K562 (cell line): ENCODE data around the gene UMODL1. TPM values are rescaled to one million over a fixed set of nuclear protein-coding genes. Genes with fewer than 3 reads are reported as not detected.

ENCODE experiments used
- ATAC-seq: fragments of 200-7000 bp; cut with Tn5 transposase; 3 replicates; pipeline ENCODE4 v1.9.1; 2020; ENCODE audit warnings: moderate library complexity
- BruUV-seq: library from RNA; stranded (reverse); fragments of 400-500 nt; replicated peaks from 2 replicates; lab custom pipeline; 2021; lab: Mats Ljungman, UMichigan
- CTCF ChIA-PET: fragments of 300-600 bp; formaldehyde crosslinking; extraction: SDS; loops from one replicate; lab custom pipeline; 2021; ENCODE audit warnings: low intra/inter-chr PET ratio; lab: Yijun Ruan, JAX
- POLR2A ChIA-PET: fragments of 300-600, 350-650 bp; sonication (Branson Sonifier 250); formaldehyde crosslinking; extraction: SDS; loops from one replicate; lab custom pipeline; 2021; ENCODE audit warnings: antibody characterized with exemption, inconsistent platforms; lab: Yijun Ruan, JAX
- DNase-seq, 4 experiments: peaks; one replicate each; pipeline versions ENCODE4 v3.0.0 to v3.0.0-alpha.2; 2011 to 2018; ENCODE audit warnings: low spot score in 3 of 4, mixed read lengths in 3 of 4; ENCODE audit errors: extremely low read depth in 1 of 4
- FAIRE-seq: peaks from 2 replicates; lab custom pipeline; 2011; peaks lifted over from hg19 to GRCh38; lab: Jason Lieb, UNC
- H2AFZ ChIP-seq: 2 replicates; pipeline ENCODE4 v1.6.0; 2011; ENCODE audit warnings: low read depth, low read length, control low read depth, inconsistent platforms
- H3K27ac ChIP-seq: fragments of 200-600 bp; 3 replicates; pipeline ENCODE4 v1.8.0; 2011; ENCODE audit warnings: low read depth, mild to moderate bottlenecking, control low read depth, inconsistent platforms, low read length, moderate library complexity, mixed read lengths; ENCODE audit errors: extremely low read depth
- H3K27me3 ChIP-seq, 2 experiments: fragments of 300-600 bp in 1 of 2; 2 replicates in 1 of 2; 3 replicates in 1 of 2; pipeline versions ENCODE4 v1.6.0 to v1.8.0; 2011; ENCODE audit warnings: inconsistent platforms in 2 of 2, low read length in 2 of 2, mild to moderate bottlenecking in 1 of 2, mixed read lengths in 1 of 2, moderate library complexity in 1 of 2; ENCODE audit not compliant: control insufficient read depth in 2 of 2, insufficient read depth in 2 of 2
- H3K36me3 ChIP-seq: fragments of 300-600 bp; 3 replicates; pipeline ENCODE4 v1.8.0; 2011; ENCODE audit warnings: mild to moderate bottlenecking, low read length, inconsistent platforms; ENCODE audit not compliant: control insufficient read depth, insufficient read depth
- H3K4me1 ChIP-seq, 2 experiments: fragments of 200-600 bp in 1 of 2; replicated peaks in 1 of 2; 2 replicates in 1 of 2; 3 replicates in 1 of 2; pipeline versions ENCODE4 v1.5.1 to v1.8.0; 2011; ENCODE audit warnings: inconsistent platforms in 2 of 2, low read length in 2 of 2, mild to moderate bottlenecking in 1 of 2, mixed read lengths in 1 of 2, moderate library complexity in 1 of 2; ENCODE audit not compliant: control insufficient read depth in 2 of 2, insufficient read depth in 2 of 2
- H3K4me2 ChIP-seq: 2 replicates; pipeline ENCODE4 v1.6.1; 2011; ENCODE audit warnings: low read length, control low read depth, inconsistent platforms, mixed read lengths; ENCODE audit not compliant: insufficient read depth
- H3K4me3 ChIP-seq: fragments of 200-600 bp; sonication (generic), shearing (Covaris generic); 2 replicates; pipeline ENCODE4 v1.5.1; 2016; ENCODE audit warnings: control low read depth, inconsistent platforms
- H3K79me2 ChIP-seq: fragments of 200-600 bp; 3 replicates; pipeline ENCODE4 v1.8.0; 2011; ENCODE audit warnings: low read length, inconsistent platforms; ENCODE audit not compliant: control insufficient read depth, insufficient read depth
- H3K9ac ChIP-seq, 2 experiments: 2 replicates each; pipeline versions ENCODE4 v1.6.0 to v1.6.1; 2011; ENCODE audit warnings: low read depth in 2 of 2, low read length in 2 of 2, control low read depth in 1 of 2, inconsistent platforms in 1 of 2, mild to moderate bottlenecking in 1 of 2, mixed read lengths in 1 of 2; ENCODE audit not compliant: insufficient read depth in 1 of 2
- H3K9me1 ChIP-seq: one replicate; pipeline ENCODE4 v1.6.0; 2011; ENCODE audit warnings: inconsistent platforms, mild to moderate bottlenecking, low read length, moderate library complexity; ENCODE audit not compliant: control insufficient read depth, insufficient read depth
- H3K9me3 ChIP-seq: replicated peaks from 2 replicates; pipeline ENCODE4 v1.5.1; 2011; ENCODE audit warnings: low read depth, low read length, inconsistent platforms; ENCODE audit not compliant: control insufficient read depth, insufficient read depth
- H4K20me1 ChIP-seq: replicated peaks from 2 replicates; pipeline ENCODE4 v1.6.1; 2011; ENCODE audit warnings: low read length, inconsistent platforms, mixed read lengths; ENCODE audit not compliant: control insufficient read depth, insufficient read depth
- DDX20 ChIP-seq: fragments of 450-650 bp; IDR thresholded peaks from 2 replicates; pipeline ENCODE4 v1.6.1; 2016; ENCODE audit warnings: missing genetic modification characterization, low read depth, mild to moderate bottlenecking, missing compliant biosample characterization, moderate library complexity
- ETS2 ChIP-seq: IDR thresholded peaks from 2 replicates; pipeline ENCODE4 v1.6.1; 2016; ENCODE audit warnings: borderline replicate concordance, missing genetic modification characterization, mild to moderate bottlenecking, moderate library complexity, missing compliant biosample characterization; ENCODE audit not compliant: poor library complexity, severe bottlenecking
- FOXM1 ChIP-seq, 2 experiments: fragments of 450-650 bp in 1 of 2; sonication (generic) in 1 of 2; formaldehyde crosslinking in 1 of 2; IDR thresholded peaks; 2 replicates each; pipeline versions ENCODE4 v1.6.1 to v1.9.0; 2017 to 2022; ENCODE audit warnings: low read depth in 2 of 2, mild to moderate bottlenecking in 2 of 2, missing genetic modification reagents in 1 of 2, moderate library complexity in 1 of 2
- GTF2E2 ChIP-seq: fragments of 200-800 bp; sonication (Bioruptor generic); IDR thresholded peaks from 2 replicates; pipeline ENCODE4 v1.6.1; 2016; ENCODE audit warnings: missing genetic modification characterization, missing compliant biosample characterization
- IFI16 ChIP-seq: fragments of 250-450 bp; sonication (Bioruptor Pico); IDR thresholded peaks from 2 replicates; pipeline ENCODE4 v2.1.2; 2022; ENCODE audit warnings: mild to moderate bottlenecking, inconsistent platforms
- LCOR ChIP-seq: sonication (generic); formaldehyde crosslinking; IDR thresholded peaks from 2 replicates; pipeline ENCODE4 v1.8.0; 2022; ENCODE audit warnings: mild to moderate bottlenecking, missing genetic modification reagents
- MYC ChIP-seq, 2 experiments: fragments of 250-450 bp in 1 of 2; sonication (Bioruptor Pico) in 1 of 2; IDR thresholded peaks; 2 replicates each; pipeline versions ENCODE4 v1.5.1 to v1.6.1; 2012 to 2021; ENCODE audit warnings: low read depth in 2 of 2, borderline replicate concordance in 1 of 2, improper control_type of control experiment in 1 of 2, low read length in 1 of 2, mild to moderate bottlenecking in 1 of 2, moderate library complexity in 1 of 2
- RFX7 ChIP-seq: fragments of 250-450 bp; sonication (Bioruptor Pico); IDR thresholded peaks from 2 replicates; pipeline ENCODE4 v1.5.1; 2021; ENCODE audit warnings: mild to moderate bottlenecking
- SIN3B ChIP-seq: fragments of 450-650 bp; IDR thresholded peaks from 2 replicates; pipeline ENCODE4 v1.6.1; 2017; ENCODE audit warnings: low read depth, mild to moderate bottlenecking, moderate library complexity
- STAT5A ChIP-seq: IDR thresholded peaks from 2 replicates; pipeline ENCODE4 v1.6.1; 2012; ENCODE audit warnings: low read length, inconsistent platforms, borderline replicate concordance
- TAL1 ChIP-seq: fragments of 450-650 bp; IDR thresholded peaks from 2 replicates; pipeline ENCODE4 v1.6.1; 2016; ENCODE audit warnings: mild to moderate bottlenecking
- TEAD4 ChIP-seq, 2 experiments: sonication (generic) in 1 of 2; formaldehyde crosslinking in 1 of 2; IDR thresholded peaks; 2 replicates each; pipeline versions ENCODE4 v1.6.1 to v1.8.0; 2012 to 2022; ENCODE audit warnings: borderline replicate concordance in 1 of 2, inconsistent platforms in 1 of 2, low read length in 1 of 2, mild to moderate bottlenecking in 1 of 2, missing genetic modification reagents in 1 of 2
- TFAP4 ChIP-seq: sonication (generic); formaldehyde crosslinking; IDR thresholded peaks from 2 replicates; pipeline ENCODE4 v1.8.0; 2022; ENCODE audit warnings: missing genetic modification reagents, mild to moderate bottlenecking, moderate library complexity, borderline replicate concordance
- ZNF174 ChIP-seq: fragments of 250-450 bp; sonication (Bioruptor Pico); IDR thresholded peaks from 2 replicates; pipeline ENCODE4 v1.4.0; 2020; ENCODE audit warnings: mild to moderate bottlenecking
- ZNF282 ChIP-seq: sonication (generic); formaldehyde crosslinking; IDR thresholded peaks from 2 replicates; pipeline ENCODE4 v1.8.1; 2023; ENCODE audit warnings: missing genetic modification reagents
- ZNF316 ChIP-seq: fragments of 450-650 bp; IDR thresholded peaks from 2 replicates; pipeline ENCODE4 v1.6.1; 2016
- ZNF395 ChIP-seq: fragments of 200-800 bp; sonication (Bioruptor generic); IDR thresholded peaks from 2 replicates; pipeline ENCODE4 v1.6.1; 2017; ENCODE audit warnings: missing genetic modification characterization, missing compliant biosample characterization
- ZNF444 ChIP-seq: fragments of 250-450 bp; sonication (Bioruptor Pico); IDR thresholded peaks from 2 replicates; pipeline ENCODE4 v1.4.0; 2020; ENCODE audit warnings: mild to moderate bottlenecking, moderate library complexity
- ZNF717 ChIP-seq: fragments of 250-450 bp; sonication (Bioruptor Pico); IDR thresholded peaks from 2 replicates; pipeline ENCODE4 v1.5.0; 2021
- WGBS: fragments of 100-300 bp; shearing (Covaris generic); methylation state at CpG from one replicate; pipeline ENCODE4 v1.1.6; 2016; ENCODE audit warnings: low coverage, mixed read lengths; ENCODE audit not compliant: insufficient coverage; ENCODE audit errors: missing lambda C conversion rate; 5-methylcytosine and 5-hydroxymethylcytosine counted together
- in situ Hi-C: fragments of 300-500 bp; cut with MboI; formaldehyde crosslinking; loops from 4 replicates; pipeline ENCODE4 v1.15.0; 2018; ENCODE audit warnings: inconsistent platforms, mixed read lengths
- intact Hi-C: fragments of 100-400 bp; cut with micrococcal nuclease; formaldehyde crosslinking; loops from 2 replicates; pipeline ENCODE4 v1.14.2; 2022
- polyA plus RNA-seq, 8 experiments: library from polyadenylated mRNA; depleted of rRNA in 4 of 8; stranded (reverse) in 5 of 8; unstranded in 3 of 8; fragments of >200 nt; fragmentation: Nextera tagmentation in 2 of 8; fragmentation: Illumina TruSeq in 1 of 8; extraction: Ambion mirVana in 2 of 8; extraction: Trizol in 1 of 8; gene quantifications; 2 replicates each; pipeline versions ENCODE4 v1.2.1 to v1.2.3, GENCODE V29; 2011 to 2014; ENCODE audit warnings: inconsistent platforms in 1 of 8, missing spikeins in 1 of 8
- total RNA-seq, 7 experiments: library from RNA; depleted of rRNA in 6 of 7; stranded (reverse); fragments of >200 nt in 6 of 7; fragmentation: Illumina TruSeq in 2 of 7; extraction: Trizol in 2 of 7; gene quantifications; 2 replicates each; pipeline versions ENCODE4 v1.2.1 to v1.2.3, GENCODE V29; 2011 to 2021; ENCODE audit warnings: low replicate concordance in 1 of 7

UMODL1 gene
- total and polyA plus RNA-seq, 9 of the 15 experiments (the other 6 are each of a cell fraction or from before 2014, with no cell fraction given) = not detected

- DNase-seq (no peak), ATAC-seq (no peak), FAIRE-seq (no peak)
- H4K20me1 ChIP-seq = peaks cover 15% of the 10 kb centered on the region
- H3K4me3 ChIP-seq = no peak overlapping the region
- peaks cover 79 to 89% of the 10 kb centered on the region in 2 experiments for H3K27me3 ChIP-seq
- H3K9me1 ChIP-seq = no peaks in the 10 kb centered on the region
- in situ Hi-C loops = no loop called here
- H2AFZ ChIP-seq = no peak overlapping the region
- CTCF ChIA-PET = no interaction called here
- H3K4me1 ChIP-seq = peaks cover 0 to under 1% of the 10 kb centered on the region in 2 experiments; a peak in 1 of 5 replicates
- no peaks in the 10 kb centered on the region for H3K79me2 ChIP-seq
- H3K4me2 ChIP-seq = no peak overlapping the region
- no TSS peak for BruUV-seq
- TF ChIP-seq ZNF282 (CRISPR knock-in tag) (no peak), GTF2E2 (tag) (no peak), ZNF316 (no peak), RFX7 (CRISPR knock-in tag) (no peak), ZNF395 (CRISPR knock-in tag) (no peak), ZNF444 (CRISPR knock-in tag) (no peak), FOXM1 (IDR thresholded peaks at IDR 0.05; ENCODE audit: low read depth) (no peak), FOXM1 (CRISPR knock-in tag; IDR thresholded peaks at IDR 0.05; ENCODE audit: low read depth) (no peak), DDX20 (tag) (no peak), ZNF717 (CRISPR knock-in tag) (no peak), IFI16 (CRISPR knock-in tag) (no peak), SIN3B (no peak), TEAD4 (IDR thresholded peaks at IDR 0.05; ENCODE audit: low read length) (no peak), TEAD4 (CRISPR knock-in tag; IDR thresholded peaks at IDR 0.05; ENCODE audit: borderline replicate concordance) (no peak), TAL1 (no peak), LCOR (CRISPR knock-in tag) (no peak), ETS2 (tag) (no peak), MYC (IDR thresholded peaks at IDR 0.05; ENCODE audit: low read depth, low read length) (no peak), MYC (CRISPR knock-in tag; IDR thresholded peaks at IDR 0.05; ENCODE audit: borderline replicate concordance, low read depth) (no peak), TFAP4 (CRISPR knock-in tag) (no peak), ZNF174 (no peak), STAT5A (no peak)
- H3K9ac ChIP-seq = no peak overlapping the region
- intact Hi-C loops = no loop called here
- POLR2A ChIA-PET = interaction anchor here (0.6 to 1.3 kb wide), 2 partner anchors 10 to 23 kb away, joined by 3 to 4 read pairs; no protein-coding TSS in a partner anchor
- H3K36me3 ChIP-seq = no peaks in the 10 kb centered on the region
- 2% methylated on average over 7 of the region's 7 CpGs for WGBS
- H3K9me3 ChIP-seq = no peaks in the 10 kb centered on the region
- H3K27ac ChIP-seq = no peak overlapping the region
Measured at GRCh38 chr21:42044871-42045495, 26.1 kb upstream of the UMODL1 start.
